HEK293 (cell line): ENCODE data around the gene EDNRB.
"Not testable (repeated sequence)": the region's sequence is repeated elsewhere in the genome, so short reads cannot be mapped to it uniquely, and the experiment has no call there.

Experiments
- ZBTB21 ChIP-seq: fragments of 450-650 bp; formaldehyde crosslinking; IDR thresholded peaks from 2 replicates; pipeline ENCODE4 v1.5.1; 2017; ENCODE audit warnings: missing biosample characterization, missing genetic modification characterization
- ZNF274 ChIP-seq, 2 experiments: fragments of 200-500 bp in 1 of 2; fragments of 450-650 bp in 1 of 2; sonication (Bioruptor generic) in 1 of 2; formaldehyde crosslinking in 1 of 2; IDR thresholded peaks; 2 replicates each; pipeline versions ENCODE4 v1.5.1 to v1.6.1; 2014 to 2016; ENCODE audit warnings: borderline replicate concordance in 1 of 2, inconsistent platforms in 1 of 2, low read length in 1 of 2, missing biosample characterization in 1 of 2, missing genetic modification characterization in 1 of 2
- ZNF350 ChIP-seq: fragments of 450-650 bp; formaldehyde crosslinking; IDR thresholded peaks from 2 replicates; pipeline ENCODE4 v1.5.0; 2017; ENCODE audit warnings: missing biosample characterization, mild to moderate bottlenecking, missing genetic modification characterization
- ZNF426 ChIP-seq: fragments of 450-650 bp; formaldehyde crosslinking; IDR thresholded peaks from 2 replicates; pipeline ENCODE4 v1.5.1; 2017; ENCODE audit warnings: missing biosample characterization, missing genetic modification characterization, mild to moderate bottlenecking, inconsistent platforms, moderate library complexity
- ZNF549 ChIP-seq: fragments of 450-650 bp; IDR thresholded peaks from 2 replicates; pipeline ENCODE4 v1.5.1; 2018; ENCODE audit warnings: missing biosample characterization, missing genetic modification characterization, mild to moderate bottlenecking, inconsistent platforms, moderate library complexity
- ZNF792 ChIP-seq: fragments of 450-650 bp; formaldehyde crosslinking; IDR thresholded peaks from 2 replicates; pipeline ENCODE4 v1.5.1; 2016; ENCODE audit warnings: missing biosample characterization, missing genetic modification characterization
- ZSCAN30 ChIP-seq: fragments of 450-650 bp; IDR thresholded peaks from 2 replicates; pipeline ENCODE4 v1.5.1; 2018; ENCODE audit warnings: missing biosample characterization, mild to moderate bottlenecking, missing genetic modification characterization, moderate library complexity
- TF ChIP-seq, protein P1 (sequence below): fragments of 450-650 bp; formaldehyde crosslinking; IDR thresholded peaks from 2 replicates; pipeline ENCODE4 v1.5.1; 2016; ENCODE audit warnings: missing biosample characterization, missing genetic modification characterization
- TF ChIP-seq, protein P2 (sequence below): fragments of 450-650 bp; formaldehyde crosslinking; IDR thresholded peaks from 2 replicates; pipeline ENCODE4 v1.5.1; 2016; ENCODE audit warnings: missing biosample characterization, missing genetic modification characterization
- TF ChIP-seq, protein P3 (sequence below): fragments of 450-650 bp; formaldehyde crosslinking; IDR thresholded peaks from 2 replicates; pipeline ENCODE4 v1.5.1; 2017; ENCODE audit warnings: missing biosample characterization, mild to moderate bottlenecking, missing genetic modification characterization, moderate library complexity
- TF ChIP-seq, protein P4 (sequence below): fragments of 450-650 bp; formaldehyde crosslinking; IDR thresholded peaks from 2 replicates; pipeline ENCODE4 v1.5.1; 2016; ENCODE audit warnings: missing biosample characterization, missing genetic modification characterization
- TF ChIP-seq, protein P5 (sequence below): fragments of 450-650 bp; formaldehyde crosslinking; IDR thresholded peaks from 2 replicates; pipeline ENCODE4 v1.5.1; 2016; ENCODE audit warnings: missing biosample characterization, missing genetic modification characterization

DNA sequence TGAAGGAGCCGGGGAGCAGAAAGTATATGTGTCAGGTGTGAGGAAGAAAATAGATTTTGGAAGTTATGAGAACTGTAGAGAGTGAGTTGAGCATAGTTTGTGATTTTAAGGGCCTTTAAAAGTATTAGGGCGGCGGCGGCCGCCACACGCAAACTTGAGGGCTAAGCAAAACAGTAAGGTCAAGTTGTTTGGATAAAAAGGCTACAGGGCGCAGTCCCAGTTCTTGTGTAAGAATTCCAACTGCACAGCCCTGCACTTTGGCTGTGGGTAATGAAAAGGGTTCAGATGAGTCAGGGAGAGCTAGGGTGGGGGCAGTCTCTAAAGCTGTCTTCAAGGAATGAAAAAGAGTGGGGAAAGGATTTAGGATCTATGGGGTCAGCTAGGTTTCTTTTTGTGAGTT is 16.4 kb upstream of the EDNRB start:
- TF ChIP-seq ZBTB21 (tag by site-specific recombination); ZNF792 (tag by site-specific recombination); ZNF274 (IDR thresholded peaks at IDR 0.05; ENCODE audit: low read length); ZNF274 (tag by site-specific recombination; IDR thresholded peaks at IDR 0.05; ENCODE audit: borderline replicate concordance); ZNF549 (tag by site-specific recombination); ZNF350; ZNF426 (tag by site-specific recombination); ZSCAN30 (tag by site-specific recombination): not testable (repeated sequence)
- TF ChIP-seq, protein P1, sequence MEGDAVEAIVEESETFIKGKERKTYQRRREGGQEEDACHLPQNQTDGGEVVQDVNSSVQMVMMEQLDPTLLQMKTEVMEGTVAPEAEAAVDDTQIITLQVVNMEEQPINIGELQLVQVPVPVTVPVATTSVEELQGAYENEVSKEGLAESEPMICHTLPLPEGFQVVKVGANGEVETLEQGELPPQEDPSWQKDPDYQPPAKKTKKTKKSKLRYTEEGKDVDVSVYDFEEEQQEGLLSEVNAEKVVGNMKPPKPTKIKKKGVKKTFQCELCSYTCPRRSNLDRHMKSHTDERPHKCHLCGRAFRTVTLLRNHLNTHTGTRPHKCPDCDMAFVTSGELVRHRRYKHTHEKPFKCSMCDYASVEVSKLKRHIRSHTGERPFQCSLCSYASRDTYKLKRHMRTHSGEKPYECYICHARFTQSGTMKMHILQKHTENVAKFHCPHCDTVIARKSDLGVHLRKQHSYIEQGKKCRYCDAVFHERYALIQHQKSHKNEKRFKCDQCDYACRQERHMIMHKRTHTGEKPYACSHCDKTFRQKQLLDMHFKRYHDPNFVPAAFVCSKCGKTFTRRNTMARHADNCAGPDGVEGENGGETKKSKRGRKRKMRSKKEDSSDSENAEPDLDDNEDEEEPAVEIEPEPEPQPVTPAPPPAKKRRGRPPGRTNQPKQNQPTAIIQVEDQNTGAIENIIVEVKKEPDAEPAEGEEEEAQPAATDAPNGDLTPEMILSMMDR (tag by site-specific recombination) = not testable (repeated sequence)
- TF ChIP-seq, protein P2, sequence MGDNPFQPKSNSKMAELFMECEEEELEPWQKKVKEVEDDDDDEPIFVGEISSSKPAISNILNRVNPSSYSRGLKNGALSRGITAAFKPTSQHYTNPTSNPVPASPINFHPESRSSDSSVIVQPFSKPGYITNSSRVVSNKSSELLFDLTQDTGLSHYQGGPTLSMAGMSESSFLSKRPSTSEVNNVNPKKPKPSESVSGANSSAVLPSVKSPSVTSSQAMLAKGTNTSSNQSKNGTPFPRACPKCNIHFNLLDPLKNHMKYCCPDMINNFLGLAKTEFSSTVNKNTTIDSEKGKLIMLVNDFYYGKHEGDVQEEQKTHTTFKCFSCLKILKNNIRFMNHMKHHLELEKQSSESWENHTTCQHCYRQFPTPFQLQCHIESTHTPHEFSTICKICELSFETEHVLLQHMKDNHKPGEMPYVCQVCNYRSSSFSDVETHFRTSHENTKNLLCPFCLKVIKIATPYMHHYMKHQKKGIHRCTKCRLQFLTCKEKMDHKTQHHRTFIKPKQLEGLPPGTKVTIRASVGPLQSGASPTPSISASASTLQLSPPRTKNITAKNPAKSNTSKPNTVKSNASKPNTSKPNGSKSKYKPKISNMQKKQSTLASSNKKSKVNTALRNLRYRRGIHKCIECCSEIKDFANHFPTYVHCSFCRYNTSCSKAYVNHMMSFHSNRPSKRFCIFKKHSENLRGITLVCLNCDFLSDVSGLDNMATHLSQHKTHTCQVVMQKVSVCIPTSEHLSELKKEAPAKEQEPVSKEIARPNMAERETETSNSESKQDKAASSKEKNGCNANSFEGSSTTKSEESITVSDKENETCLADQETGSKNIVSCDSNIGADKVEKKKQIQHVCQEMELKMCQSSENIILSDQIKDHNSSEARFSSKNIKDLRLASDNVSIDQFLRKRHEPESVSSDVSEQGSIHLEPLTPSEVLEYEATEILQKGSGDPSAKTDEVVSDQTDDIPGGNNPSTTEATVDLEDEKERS (tag by site-specific recombination) = not testable (repeated sequence)
- TF ChIP-seq, protein P3, sequence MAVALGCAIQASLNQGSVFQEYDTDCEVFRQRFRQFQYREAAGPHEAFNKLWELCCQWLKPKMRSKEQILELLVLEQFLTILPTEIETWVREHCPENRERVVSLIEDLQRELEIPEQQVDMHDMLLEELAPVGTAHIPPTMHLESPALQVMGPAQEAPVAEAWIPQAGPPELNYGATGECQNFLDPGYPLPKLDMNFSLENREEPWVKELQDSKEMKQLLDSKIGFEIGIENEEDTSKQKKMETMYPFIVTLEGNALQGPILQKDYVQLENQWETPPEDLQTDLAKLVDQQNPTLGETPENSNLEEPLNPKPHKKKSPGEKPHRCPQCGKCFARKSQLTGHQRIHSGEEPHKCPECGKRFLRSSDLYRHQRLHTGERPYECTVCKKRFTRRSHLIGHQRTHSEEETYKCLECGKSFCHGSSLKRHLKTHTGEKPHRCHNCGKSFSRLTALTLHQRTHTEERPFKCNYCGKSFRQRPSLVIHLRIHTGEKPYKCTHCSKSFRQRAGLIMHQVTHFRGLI (tag by site-specific recombination) = not testable (repeated sequence)
- TF ChIP-seq, protein P4, sequence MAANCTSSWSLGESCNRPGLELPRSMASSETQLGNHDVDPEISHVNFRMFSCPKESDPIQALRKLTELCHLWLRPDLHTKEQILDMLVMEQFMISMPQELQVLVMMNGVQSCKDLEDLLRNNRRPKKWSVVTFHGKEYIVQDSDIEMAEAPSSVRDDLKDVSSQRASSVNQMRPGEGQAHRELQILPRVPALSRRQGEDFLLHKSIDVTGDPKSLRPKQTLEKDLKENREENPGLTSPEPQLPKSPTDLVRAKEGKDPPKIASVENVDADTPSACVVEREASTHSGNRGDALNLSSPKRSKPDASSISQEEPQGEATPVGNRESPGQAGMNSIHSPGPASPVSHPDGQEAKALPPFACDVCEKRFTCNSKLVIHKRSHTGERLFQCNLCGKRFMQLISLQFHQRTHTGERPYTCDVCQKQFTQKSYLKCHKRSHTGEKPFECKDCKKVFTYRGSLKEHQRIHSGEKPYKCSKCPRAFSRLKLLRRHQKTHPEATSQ (tag by site-specific recombination) = not testable (repeated sequence)
- TF ChIP-seq, protein P5, sequence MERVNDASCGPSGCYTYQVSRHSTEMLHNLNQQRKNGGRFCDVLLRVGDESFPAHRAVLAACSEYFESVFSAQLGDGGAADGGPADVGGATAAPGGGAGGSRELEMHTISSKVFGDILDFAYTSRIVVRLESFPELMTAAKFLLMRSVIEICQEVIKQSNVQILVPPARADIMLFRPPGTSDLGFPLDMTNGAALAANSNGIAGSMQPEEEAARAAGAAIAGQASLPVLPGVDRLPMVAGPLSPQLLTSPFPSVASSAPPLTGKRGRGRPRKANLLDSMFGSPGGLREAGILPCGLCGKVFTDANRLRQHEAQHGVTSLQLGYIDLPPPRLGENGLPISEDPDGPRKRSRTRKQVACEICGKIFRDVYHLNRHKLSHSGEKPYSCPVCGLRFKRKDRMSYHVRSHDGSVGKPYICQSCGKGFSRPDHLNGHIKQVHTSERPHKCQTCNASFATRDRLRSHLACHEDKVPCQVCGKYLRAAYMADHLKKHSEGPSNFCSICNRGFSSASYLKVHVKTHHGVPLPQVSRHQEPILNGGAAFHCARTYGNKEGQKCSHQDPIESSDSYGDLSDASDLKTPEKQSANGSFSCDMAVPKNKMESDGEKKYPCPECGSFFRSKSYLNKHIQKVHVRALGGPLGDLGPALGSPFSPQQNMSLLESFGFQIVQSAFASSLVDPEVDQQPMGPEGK (tag by site-specific recombination) = not testable (repeated sequence)
